ENCODE data around the gene C9orf153. TPM values are rescaled to one million over a fixed set of nuclear protein-coding genes. Genes with fewer than 3 reads are reported as not detected.

C9orf153 gene
- total and polyA plus RNA-seq, 2 of the 13 experiments (the other 11 are each of a cell fraction or from before 2014, with no cell fraction given): 0.17 to 0.44 TPM

- TF ChIP-seq ZNF280D (CRISPR knock-in tag; IDR thresholded peaks at IDR 0.05): no peak
- TF ChIP-seq NR2F2 (IDR thresholded peaks at IDR 0.05; ENCODE audit: borderline replicate concordance, low read depth): no peak
- TF ChIP-seq ZNF10 (CRISPR knock-in tag; IDR thresholded peaks at IDR 0.05; ENCODE audit: borderline replicate concordance, low read depth): no peak
- no peak for TF ChIP-seq ZSCAN25 (CRISPR knock-in tag; IDR thresholded peaks at IDR 0.05)
- no peak for TF ChIP-seq ELF4 (CRISPR knock-in tag; IDR thresholded peaks at IDR 0.05; ENCODE audit: borderline replicate concordance)
- TF ChIP-seq NFYB (CRISPR knock-in tag; IDR thresholded peaks at IDR 0.05): peak; percentile 80
- TF ChIP-seq SMC3 (IDR thresholded peaks at IDR 0.05; ENCODE audit: low read length): no peak
- no peak for TF ChIP-seq STAG1 (CRISPR knock-in tag; IDR thresholded peaks at IDR 0.05)
- TF ChIP-seq POLR2AphosphoS5 (IDR thresholded peaks at IDR 0.05; ENCODE audit: low read depth, low read length): peak; percentile 78
- 0 out of 2 replicates have a peak, but pooled peaks have one; percentile 15 for TF ChIP-seq SRY (CRISPR knock-in tag; IDR thresholded peaks at IDR 0.05)
- peak; percentile 14 for TF ChIP-seq HOMEZ (CRISPR knock-in tag; IDR thresholded peaks at IDR 0.05; ENCODE audit: low read depth)
- no peak for TF ChIP-seq RELA (CRISPR knock-in tag; IDR thresholded peaks at IDR 0.05)
- TF ChIP-seq STAT6 (CRISPR knock-in tag; IDR thresholded peaks at IDR 0.05; ENCODE audit: borderline replicate concordance): no peak
- TF ChIP-seq MIER3 (CRISPR knock-in tag; IDR thresholded peaks at IDR 0.05; ENCODE audit: borderline replicate concordance): 0 out of 2 replicates have a peak, but pooled peaks have one; percentile 9
- TF ChIP-seq NR2F1 (CRISPR knock-in tag; IDR thresholded peaks at IDR 0.05): no peak; a peak in 1 of 4 replicates
- no peak for TF ChIP-seq SSRP1 (CRISPR knock-in tag; IDR thresholded peaks at IDR 0.05)
- peak; percentile 84; the same call in 1 of the 2 replicates for TF ChIP-seq RXRA (CRISPR knock-in tag; IDR thresholded peaks at IDR 0.05)
- no peak for TF ChIP-seq SRSF9 (IDR thresholded peaks at IDR 0.05; ENCODE audit: borderline replicate concordance, insufficient read depth, low read depth, low read length, poor library complexity, severe bottlenecking)
- TF ChIP-seq ETV5 (CRISPR knock-in tag; IDR thresholded peaks at IDR 0.05; ENCODE audit: borderline replicate concordance): peak; percentile 42
These were observed 22.9 kb upstream of the C9orf153 start, which contains the start of gene ISCA1 (continued) for GRCh38 chr9:86282077-86282978.
